Loucy (cell line): ENCODE measurements around the gene KRTAP2-3.

Experiments
- EZH2phosphoT487 ChIP-seq: fragments of 200-600 bp; IDR thresholded peaks from 2 replicates; pipeline ENCODE4 v1.6.1; 2018; ENCODE audit warnings: antibody characterized with exemption, mild to moderate bottlenecking, moderate library complexity, borderline replicate concordance
- TF ChIP-seq, protein P1 (sequence below): fragments of 200-600 bp; sonication (generic); conservative IDR thresholded peaks from 2 replicates; pipeline ENCODE4 v1.5.1; 2014; ENCODE audit warnings: mild to moderate bottlenecking, antibody characterized with exemption, low read length

DNA sequence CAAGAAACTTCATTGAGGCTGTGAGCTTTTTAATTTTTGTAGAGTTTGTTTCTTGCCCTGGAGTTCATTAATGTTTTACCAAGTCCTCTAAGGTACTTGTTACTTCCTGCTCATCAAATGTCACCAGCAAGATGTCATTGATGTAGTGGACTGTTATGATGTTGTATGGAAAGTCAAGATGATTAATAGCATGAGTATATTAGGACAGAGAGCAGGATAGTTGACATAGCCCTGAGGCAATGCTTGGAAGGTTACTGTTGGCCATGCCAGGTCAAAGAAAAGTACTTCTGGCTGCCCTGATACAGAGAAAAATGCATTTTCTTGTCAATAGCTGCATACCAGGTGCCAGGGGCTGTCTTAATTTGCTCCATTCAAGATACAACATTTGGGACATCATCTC is 39.6 kb downstream of the KRTAP2-3 start:
- TF ChIP-seq, protein P1, sequence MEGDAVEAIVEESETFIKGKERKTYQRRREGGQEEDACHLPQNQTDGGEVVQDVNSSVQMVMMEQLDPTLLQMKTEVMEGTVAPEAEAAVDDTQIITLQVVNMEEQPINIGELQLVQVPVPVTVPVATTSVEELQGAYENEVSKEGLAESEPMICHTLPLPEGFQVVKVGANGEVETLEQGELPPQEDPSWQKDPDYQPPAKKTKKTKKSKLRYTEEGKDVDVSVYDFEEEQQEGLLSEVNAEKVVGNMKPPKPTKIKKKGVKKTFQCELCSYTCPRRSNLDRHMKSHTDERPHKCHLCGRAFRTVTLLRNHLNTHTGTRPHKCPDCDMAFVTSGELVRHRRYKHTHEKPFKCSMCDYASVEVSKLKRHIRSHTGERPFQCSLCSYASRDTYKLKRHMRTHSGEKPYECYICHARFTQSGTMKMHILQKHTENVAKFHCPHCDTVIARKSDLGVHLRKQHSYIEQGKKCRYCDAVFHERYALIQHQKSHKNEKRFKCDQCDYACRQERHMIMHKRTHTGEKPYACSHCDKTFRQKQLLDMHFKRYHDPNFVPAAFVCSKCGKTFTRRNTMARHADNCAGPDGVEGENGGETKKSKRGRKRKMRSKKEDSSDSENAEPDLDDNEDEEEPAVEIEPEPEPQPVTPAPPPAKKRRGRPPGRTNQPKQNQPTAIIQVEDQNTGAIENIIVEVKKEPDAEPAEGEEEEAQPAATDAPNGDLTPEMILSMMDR, result no peak
- no peak for TF ChIP-seq EZH2phosphoT487
